Small intestine (tissue), 7 donors: Measurements from ENCODE around the gene AFAP1. TPM values are rescaled to one million over a fixed set of nuclear protein-coding genes. Genes with fewer than 3 reads are reported as not detected.

Source experiments
- DNase-seq, 2 donors: peaks; one replicate each; pipeline versions ENCODE4 v3.0.0 to v3.0.0-alpha.2; 2013
- FAIRE-seq: peaks from 2 replicates; lab custom pipeline; 2012; peaks lifted over from hg19 to GRCh38; lab: Jason Lieb, UNC
- H3K27ac ChIP-seq, 3 donors: one replicate each; pipeline ENCODE4 v1.5.1; 2013; ENCODE audit warnings: low read length in 2 of 3, mild to moderate bottlenecking in 2 of 3, control low read depth in 1 of 3, inconsistent platforms in 1 of 3, low read depth in 1 of 3, moderate library complexity in 1 of 3
- H3K27me3 ChIP-seq, 3 donors: one replicate each; pipeline ENCODE4 v1.6.1; 2013; ENCODE audit warnings: low read length in 3 of 3, inconsistent platforms in 1 of 3; ENCODE audit not compliant: control insufficient read depth in 3 of 3, insufficient read depth in 3 of 3
- H3K36me3 ChIP-seq, 3 donors: one replicate each; pipeline ENCODE4 v1.6.1; 2013; ENCODE audit warnings: low read length in 3 of 3, inconsistent platforms in 1 of 3, low read depth in 1 of 3, mild to moderate bottlenecking in 1 of 3, moderate library complexity in 1 of 3; ENCODE audit not compliant: control insufficient read depth in 3 of 3, insufficient read depth in 2 of 3
- H3K4me1 ChIP-seq, 3 donors: one replicate each; pipeline ENCODE4 v1.6.1; 2013; ENCODE audit warnings: low read length in 2 of 3, inconsistent platforms in 1 of 3, low read depth in 1 of 3, mild to moderate bottlenecking in 1 of 3, moderate library complexity in 1 of 3; ENCODE audit not compliant: control insufficient read depth in 3 of 3, insufficient read depth in 2 of 3
- H3K4me3 ChIP-seq, 3 donors: one replicate each; pipeline ENCODE4 v1.5.1; 2013; ENCODE audit warnings: low read length in 3 of 3, control low read depth in 1 of 3, inconsistent platforms in 1 of 3, low read depth in 1 of 3, mild to moderate bottlenecking in 1 of 3, moderate library complexity in 1 of 3
- H3K9me3 ChIP-seq, 2 donors: one replicate each; pipeline ENCODE4 v1.6.1; 2013; ENCODE audit warnings: low read depth in 1 of 2, low read length in 1 of 2; ENCODE audit not compliant: control insufficient read depth in 2 of 2, insufficient read depth in 1 of 2
- WGBS, 3 donors: extraction: QIAGEN DNeasy Blood & Tissue Kit; methylation state at CpG; one replicate each; pipeline ENCODE4 v1.1.7; 2013; 5-methylcytosine and 5-hydroxymethylcytosine counted together
- polyA plus RNA-seq, 4 donors: library from polyadenylated mRNA; stranded (reverse) in 3 of 4; unstranded in 1 of 4; fragments of 200-250 nt in 3 of 4; fragments of 120-200 nt in 1 of 4; gene quantifications; one replicate each; pipeline versions ENCODE4 v1.2.1 to v1.2.3, GENCODE V29; 2013
- donor health status: healthy with polysubstance abuse.
- donor health status: control.
- donor health status: control.
- donor health status: Bipolar disorder and iron deficiency.
- donor health status: healthy.

Gene AFAP1
- polyA plus RNA-seq, 4 donors = 2.2 to 14.0 (median 6.7) TPM

DNA sequence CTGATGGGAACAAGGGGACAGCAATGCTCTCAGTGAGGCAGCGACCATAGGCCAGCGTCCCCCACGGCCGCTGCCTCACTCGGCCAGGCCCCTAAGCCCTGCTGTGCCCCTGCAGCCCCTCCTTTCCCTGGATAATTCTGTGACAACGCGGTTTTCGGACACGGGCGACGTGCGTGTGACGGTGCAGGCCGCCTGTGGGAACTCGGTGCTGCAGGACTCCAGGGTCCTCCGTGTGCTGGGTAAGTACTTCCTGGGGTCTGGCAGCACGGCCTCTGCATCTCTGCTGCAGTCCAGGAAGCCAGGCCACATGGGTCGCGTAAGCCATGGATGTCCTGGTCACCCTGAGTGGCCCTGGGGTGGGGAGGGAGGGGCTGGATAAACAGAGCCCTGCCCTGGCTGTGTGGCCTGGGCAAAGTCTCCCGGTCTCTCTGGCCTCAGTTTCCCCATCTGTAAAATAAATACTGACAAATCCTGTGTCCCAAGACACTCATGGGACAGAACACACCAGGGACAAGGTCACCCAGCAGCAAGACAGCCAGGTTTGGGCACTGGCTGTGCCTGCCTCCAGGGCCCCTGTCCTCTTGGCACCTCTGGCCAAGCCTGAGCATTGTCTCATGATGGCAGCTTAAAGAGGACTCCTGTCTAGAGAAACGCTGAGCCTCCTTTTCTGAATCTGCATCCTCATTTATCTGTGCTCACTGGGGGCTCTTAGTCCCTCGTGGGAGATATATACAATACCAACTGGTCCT lies 212.8 kb downstream of the AFAP1 start:
- no peak for FAIRE-seq
- Histone ChIP-seq H3K27ac (no peak overlapping the region), H3K36me3 (no peaks in the 10 kb centered on the region), H3K4me1 (no peaks in the 10 kb centered on the region), H3K4me3 (no peak overlapping the region), H3K9me3 (no peaks in the 10 kb centered on the region), H3K27me3 (peaks cover 0 to 4% (median 0%) of the 10 kb centered on the region in 3 donors)
- WGBS, 3 donors = 80 to 84% (median 80%) methylated on average over 22 of the region's 22 CpGs
- DNase-seq = no peak

- H3K4me3 ChIP-seq = no peak overlapping the region
- no peak overlapping the region for H3K27ac ChIP-seq
- WGBS, 3 donors = 79 to 85% (median 80%) methylated on average over 9 of the region's 9 CpGs
- FAIRE-seq = no peak
- no peaks in the 10 kb centered on the region for H3K36me3 ChIP-seq
- H3K9me3 ChIP-seq = no peaks in the 10 kb centered on the region
- peaks cover 0 to 4% (median 0%) of the 10 kb centered on the region in 3 donors for H3K27me3 ChIP-seq
- no peak for DNase-seq
- no peaks in the 10 kb centered on the region for H3K4me1 ChIP-seq
Observed at GRCh38 chr4:7725951-7726350, 213.7 kb downstream of the AFAP1 start.

DNA sequence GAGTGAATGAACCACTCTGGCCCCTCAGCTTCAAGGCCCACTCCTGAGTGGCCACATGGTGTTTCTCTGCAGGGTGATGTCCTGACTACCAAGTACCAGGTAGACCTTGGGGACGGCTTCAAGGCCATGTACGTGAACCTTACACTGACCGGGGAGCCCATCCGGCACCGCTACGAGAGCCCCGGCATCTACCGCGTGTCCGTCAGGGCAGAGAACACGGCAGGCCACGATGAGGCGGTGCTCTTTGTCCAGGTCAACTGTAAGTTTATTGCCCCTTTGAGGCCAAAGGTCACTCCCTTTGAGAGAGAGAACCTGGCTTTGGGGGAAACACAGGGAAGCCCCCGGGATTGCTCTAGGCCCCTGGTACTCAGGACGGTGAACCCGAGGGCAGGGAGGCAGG lies 216.0 kb downstream of the AFAP1 start:
- Histone ChIP-seq H3K27ac (no peak overlapping the region), H3K36me3 (no peaks in the 10 kb centered on the region), H3K4me1 (no peaks in the 10 kb centered on the region), H3K9me3 (no peaks in the 10 kb centered on the region), H3K27me3 (peaks cover 0 to 14% (median 6%) of the 10 kb centered on the region in 3 donors), H3K4me3 (no peak overlapping the region)
- FAIRE-seq (no peak), DNase-seq (no peak)
- WGBS, 3 donors = 75 to 88% (median 82%) methylated on average over 15 to 16 of the region's 16 CpGs

GRCh38 chr4:7722766-7723387 lies 216.8 kb downstream of the AFAP1 start:
- Histone ChIP-seq H3K27ac (no peak overlapping the region), H3K27me3 (peaks cover 0 to 14% (median 6%) of the 10 kb centered on the region in 3 donors), H3K4me1 (no peaks in the 10 kb centered on the region), H3K36me3 (no peaks in the 10 kb centered on the region), H3K4me3 (no peak overlapping the region), H3K9me3 (no peaks in the 10 kb centered on the region)
- FAIRE-seq = no peak
- 54 to 63% (median 60%) methylated on average over 21 to 22 of the region's 22 CpGs for WGBS, 3 donors
- DNase-seq = no peak

GRCh38 chr4:7721984-7722551 lies 217.6 kb downstream of the AFAP1 start:
- no peaks in the 10 kb centered on the region for H3K36me3 ChIP-seq
- WGBS, 3 donors = 64 to 71% (median 68%) methylated on average over 13 of the region's 13 CpGs
- DNase-seq = no peak
- H3K9me3 ChIP-seq = no peaks in the 10 kb centered on the region
- H3K4me3 ChIP-seq = no peak overlapping the region
- no peak overlapping the region for H3K27ac ChIP-seq
- H3K27me3 ChIP-seq = peaks cover 0 to 14% (median 6%) of the 10 kb centered on the region in 3 donors
- no peak for FAIRE-seq
- no peaks in the 10 kb centered on the region for H3K4me1 ChIP-seq

DNA sequence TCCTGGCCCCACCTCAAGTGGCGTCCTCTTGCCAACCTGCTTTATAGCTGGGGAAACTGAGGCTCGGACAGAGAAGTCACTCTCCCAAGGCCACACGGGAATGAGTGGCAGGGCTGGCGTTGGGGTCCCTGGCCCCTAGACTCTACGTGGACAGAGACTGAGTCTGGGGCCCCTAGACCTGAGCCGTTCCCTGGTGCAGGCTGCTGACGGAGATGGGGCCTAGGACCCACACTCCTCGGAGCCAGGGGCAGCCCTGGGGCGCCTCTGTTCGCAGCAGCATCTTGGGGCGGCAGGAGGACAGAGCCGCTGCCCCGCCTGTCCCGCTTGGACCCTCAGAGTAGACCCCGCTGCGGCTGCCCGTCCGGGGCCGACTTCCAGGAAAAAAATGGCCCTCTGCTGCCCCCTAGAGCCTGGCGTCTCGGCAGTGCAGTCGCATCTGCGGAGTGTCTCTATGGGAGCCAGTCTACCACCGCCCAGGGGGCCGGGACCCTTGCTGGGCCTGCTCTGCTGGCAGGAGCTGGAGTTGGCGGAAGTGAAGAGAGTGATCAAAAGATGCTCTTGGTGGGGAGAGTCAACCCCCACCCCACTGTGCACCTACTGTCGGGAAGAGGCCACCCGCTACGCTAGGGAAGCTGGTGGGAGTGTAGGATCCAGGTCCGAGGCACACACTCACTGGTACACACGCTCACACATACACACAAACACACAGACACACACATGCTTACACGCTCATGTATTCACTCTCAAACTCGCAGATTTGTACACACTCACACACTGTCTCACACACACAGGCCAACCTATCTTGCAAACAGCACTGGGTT lies 220.1 kb downstream of the AFAP1 start:
- no peak overlapping the region for H3K4me3 ChIP-seq
- no peaks in the 10 kb centered on the region for H3K36me3 ChIP-seq
- no peaks in the 10 kb centered on the region for H3K9me3 ChIP-seq
- H3K27ac ChIP-seq = no peak overlapping the region
- WGBS, 3 donors = 24 to 26% (median 26%) methylated on average over 28 to 33 of the region's 33 CpGs
- no peaks in the 10 kb centered on the region for H3K4me1 ChIP-seq
- FAIRE-seq (no peak), DNase-seq (peak; percentile 20 to 65)
- peaks cover 0 to 14% (median 6%) of the 10 kb centered on the region in 3 donors for H3K27me3 ChIP-seq

- DNase-seq (no peak), FAIRE-seq (no peak)
- WGBS, 3 donors = 59 to 73% (median 61%) methylated on average over 24 of the region's 24 CpGs
- Histone ChIP-seq H3K27me3 (peaks cover 0 to 14% (median 6%) of the 10 kb centered on the region in 3 donors), H3K36me3 (peaks cover 0 to 5% (median 0%) of the 10 kb centered on the region in 3 donors), H3K9me3 (peaks cover 0 to 6% of the 10 kb centered on the region in 2 donors), H3K4me3 (no peak overlapping the region), H3K4me1 (no peaks in the 10 kb centered on the region), H3K27ac (no peak overlapping the region)
Observed at GRCh38 chr4:7717946-7718490, 221.6 kb downstream of the AFAP1 start.

GRCh38 chr4:7717161-7717560 lies 222.5 kb downstream of the AFAP1 start:
- WGBS, 3 donors = 77 to 84% (median 83%) methylated on average over 11 of the region's 11 CpGs
- H3K4me1 ChIP-seq = no peaks in the 10 kb centered on the region
- peaks cover 0 to 6% of the 10 kb centered on the region in 2 donors for H3K9me3 ChIP-seq
- H3K36me3 ChIP-seq = peaks cover 0 to 5% (median 0%) of the 10 kb centered on the region in 3 donors
- DNase-seq = no peak
- no peak overlapping the region for H3K27ac ChIP-seq
- H3K27me3 ChIP-seq = peaks cover 0 to 14% (median 4%) of the 10 kb centered on the region in 3 donors
- no peak for FAIRE-seq
- H3K4me3 ChIP-seq = no peak overlapping the region
